ENCODE data around the gene PTPRD.

Gene PTPRD

GRCh38 chr9:8384091-8384490 is 2228.7 kb downstream of the PTPRD start:
- DNase-seq (ENCODE audit: low read depth) = no peak

- no peak for DNase-seq (ENCODE audit: low read depth)
Observed at GRCh38 chr9:8382777-8383527, 2229.8 kb downstream of the PTPRD start.

DNA sequence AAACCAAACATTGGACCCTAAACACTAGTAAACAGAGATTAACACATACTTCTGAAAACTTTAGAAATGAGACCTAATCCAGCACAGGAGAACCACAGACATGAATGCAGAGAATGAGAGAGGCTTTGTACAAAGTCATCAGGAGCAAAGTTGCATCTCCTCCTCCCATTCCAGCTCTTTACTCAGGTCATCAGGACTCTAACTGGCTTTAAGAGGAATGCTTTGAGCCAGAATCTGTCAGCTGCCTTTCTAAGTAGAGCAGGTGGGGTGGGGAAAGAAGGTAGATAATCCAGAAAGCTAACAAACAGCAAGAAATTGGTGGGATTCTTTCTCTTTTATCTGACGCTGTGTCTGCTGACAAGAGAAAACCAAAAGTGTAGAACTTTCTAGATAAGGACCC is 2230.5 kb downstream of the PTPRD start:
- DNase-seq (ENCODE audit: low read depth) = no peak

DNA sequence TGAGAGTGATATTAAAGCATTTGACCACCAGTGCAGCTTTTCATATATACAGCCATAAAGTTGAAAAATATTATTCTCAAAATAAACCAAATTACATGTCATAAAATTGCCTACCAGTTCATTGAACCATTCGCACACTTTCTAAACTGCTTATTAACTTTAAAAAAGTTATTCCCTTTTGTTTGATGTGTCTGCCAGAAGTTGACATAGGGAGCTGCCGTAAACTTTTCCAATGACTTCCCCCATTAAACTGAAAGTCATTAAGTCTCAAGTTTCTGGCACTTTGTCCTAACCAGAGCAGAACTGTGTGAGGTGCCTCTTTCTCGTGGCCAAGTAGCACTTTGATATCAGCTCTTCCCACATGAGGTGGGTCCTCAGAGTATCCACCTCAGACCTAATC is 2231.2 kb downstream of the PTPRD start:
- no peak for DNase-seq (ENCODE audit: low read depth)

GRCh38 chr9:8374471-8374870 is 2238.3 kb downstream of the PTPRD start:
- DNase-seq (ENCODE audit: low read depth) = no peak

GRCh38 chr9:8371686-8372085 is 2241.1 kb downstream of the PTPRD start:
- DNase-seq (ENCODE audit: low read depth) = no peak

DNA sequence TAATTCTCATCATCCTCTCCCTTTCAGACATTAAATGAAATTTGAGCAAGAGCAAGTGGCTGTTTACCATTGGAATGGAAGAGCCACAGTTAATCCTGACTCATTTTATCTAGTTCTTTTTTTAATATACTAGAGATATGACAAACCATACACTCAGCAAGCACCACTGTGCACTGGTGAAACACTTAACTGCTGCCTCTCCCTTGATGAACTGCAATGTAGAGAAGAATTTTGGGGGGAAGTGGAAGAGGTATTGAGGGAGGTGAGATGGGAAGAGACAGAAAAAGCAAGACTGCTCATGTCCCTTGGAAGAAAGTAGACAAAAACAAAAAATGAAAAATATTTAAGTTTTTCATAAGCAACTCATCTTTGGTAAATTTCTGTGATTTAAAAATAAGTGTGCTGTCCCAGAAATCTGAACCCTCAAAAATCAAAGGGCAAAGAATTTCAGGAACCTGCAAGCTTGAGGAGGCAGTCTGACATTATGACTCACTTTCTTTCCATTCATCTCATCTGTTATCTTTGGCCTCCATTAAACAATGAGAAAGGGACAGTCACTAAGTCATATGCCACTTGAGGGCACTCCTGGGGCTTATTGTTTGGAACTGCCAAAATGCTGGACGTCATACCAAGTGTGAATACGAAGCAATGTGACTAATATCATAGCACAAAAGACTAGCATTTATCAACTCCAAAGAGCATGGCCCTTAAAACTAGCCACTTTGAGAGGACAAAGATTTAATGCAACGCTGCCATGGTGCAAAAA is 2246.5 kb downstream of the PTPRD start:
- DNase-seq (ENCODE audit: low read depth) = no peak

DNA sequence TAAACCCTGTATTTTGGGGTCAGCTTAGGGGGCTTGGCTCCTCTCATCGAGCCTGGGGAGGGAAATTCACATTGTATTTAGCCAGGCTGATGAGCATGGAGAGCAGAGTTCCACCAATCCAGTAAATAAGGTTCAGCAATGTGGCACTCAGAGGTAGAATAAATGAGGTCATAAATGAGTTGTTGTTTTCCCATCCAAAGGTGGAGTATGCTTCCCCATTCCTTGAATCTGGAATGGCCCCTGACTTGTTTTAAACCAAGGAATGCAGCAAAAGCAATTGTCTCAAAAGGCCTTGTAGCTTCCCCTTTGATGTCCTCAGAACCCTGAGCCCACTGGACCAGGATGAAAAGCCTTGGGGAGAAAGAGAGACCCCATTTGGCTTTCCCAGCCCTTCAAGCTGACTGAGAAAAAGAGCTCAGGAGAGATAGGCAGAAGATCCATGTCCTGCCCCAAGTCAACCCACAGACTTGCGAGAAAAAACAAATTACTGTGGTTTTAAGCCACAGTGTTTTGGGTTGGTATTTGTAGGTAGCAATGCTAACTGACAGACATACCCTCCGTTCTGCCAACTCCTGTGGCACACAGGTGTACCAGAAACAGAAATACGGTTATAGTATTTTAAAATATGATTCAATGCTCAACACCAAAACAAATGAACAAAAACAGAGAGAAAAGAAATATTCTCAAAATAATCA is 2247.2 kb downstream of the PTPRD start:
- no peak for DNase-seq (ENCODE audit: low read depth)

- DNase-seq (ENCODE audit: low read depth) = no peak
Observed at GRCh38 chr9:8365029-8365428, 2247.8 kb downstream of the PTPRD start.

- no peak for DNase-seq (ENCODE audit: low read depth)
Observed at GRCh38 chr9:8364026-8364752, 2248.6 kb downstream of the PTPRD start.

GRCh38 chr9:8362250-8362649 is 2250.6 kb downstream of the PTPRD start:
- no peak for DNase-seq (ENCODE audit: low read depth)

DNA sequence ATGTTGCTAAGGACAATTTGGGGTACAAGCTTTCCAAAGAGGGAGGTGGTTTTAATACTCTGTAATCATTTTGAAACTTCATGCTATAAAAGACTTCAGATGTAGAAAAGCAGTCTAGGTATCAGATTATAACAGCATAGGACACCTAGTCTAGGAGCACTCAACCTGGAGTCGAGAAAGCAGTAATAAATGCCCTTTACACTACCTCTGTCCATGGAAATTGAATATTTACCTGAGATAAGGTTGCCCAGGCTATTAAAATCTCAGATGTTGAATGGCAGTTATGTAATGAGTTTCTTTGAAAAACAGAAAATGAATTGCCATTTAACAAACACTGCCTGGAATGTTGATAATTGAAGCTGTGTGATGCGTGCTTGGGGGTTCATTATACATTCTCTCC is 2251.4 kb downstream of the PTPRD start:
- no peak for DNase-seq (ENCODE audit: low read depth)

GRCh38 chr9:8356406-8356805 is 2256.4 kb downstream of the PTPRD start:
- no peak for DNase-seq (ENCODE audit: low read depth)

DNA sequence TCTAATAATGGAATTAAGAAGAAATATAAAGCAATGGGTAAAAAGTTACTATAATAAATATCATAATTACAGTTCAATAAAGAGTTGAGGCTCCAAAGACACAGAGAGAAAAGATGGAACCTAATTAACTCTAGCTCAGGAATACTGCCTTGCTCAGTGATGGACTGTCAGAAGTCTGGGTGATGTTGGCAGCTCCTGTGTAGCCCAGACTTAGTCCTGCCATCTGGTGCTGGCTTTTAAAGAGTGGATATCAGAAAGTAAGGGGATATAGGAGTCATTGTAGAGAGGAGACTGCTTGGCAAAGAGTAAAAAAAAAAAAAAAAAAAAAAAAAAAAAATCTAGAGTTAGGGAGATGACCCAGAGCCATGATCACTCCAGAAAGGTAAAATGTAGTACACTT is 2261.4 kb downstream of the PTPRD start:
- no peak for DNase-seq (ENCODE audit: low read depth)

DNA sequence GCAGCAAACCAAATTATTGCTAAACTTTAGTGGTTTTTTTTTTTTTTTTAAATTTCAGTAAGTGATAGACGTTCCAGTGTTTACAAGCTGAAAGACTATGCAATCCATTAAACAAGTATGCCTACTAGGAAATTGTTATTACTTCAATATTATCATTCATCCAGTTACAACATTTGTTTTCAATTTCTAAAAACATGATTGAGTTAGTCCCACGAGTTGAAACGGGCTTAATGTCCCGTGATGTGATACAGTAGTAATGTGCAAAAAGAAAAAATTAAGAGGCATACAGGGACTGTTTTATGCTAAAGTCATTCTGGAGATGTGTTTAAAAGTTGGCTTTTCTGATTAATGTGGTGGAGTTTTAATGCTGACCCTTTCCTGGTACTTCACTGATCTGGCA is 2262.9 kb downstream of the PTPRD start:
- no peak for DNase-seq (ENCODE audit: low read depth)

DNA sequence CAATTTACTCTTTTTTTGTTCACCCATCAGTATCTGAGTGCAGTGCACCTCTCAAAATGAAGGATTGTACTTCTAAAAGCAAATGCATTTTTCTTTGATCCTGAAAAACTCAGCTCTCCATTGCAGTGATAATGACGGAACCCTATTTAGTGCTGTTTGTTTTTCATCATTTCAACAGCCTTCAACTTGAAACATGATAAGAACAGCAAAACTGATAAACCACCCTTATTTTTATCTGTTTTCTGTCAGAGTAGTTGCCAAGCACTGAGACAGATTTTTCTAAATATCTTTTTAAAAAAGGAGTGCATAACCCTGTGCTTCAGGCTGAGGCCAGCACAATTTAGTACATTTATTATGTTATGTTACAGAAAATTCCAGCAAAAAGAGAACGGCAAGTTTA is 2263.4 kb downstream of the PTPRD start:
- no peak for DNase-seq (ENCODE audit: low read depth)

- DNase-seq (ENCODE audit: low read depth) = no peak
Observed at GRCh38 chr9:8348756-8349155, 2264.0 kb downstream of the PTPRD start.

DNA sequence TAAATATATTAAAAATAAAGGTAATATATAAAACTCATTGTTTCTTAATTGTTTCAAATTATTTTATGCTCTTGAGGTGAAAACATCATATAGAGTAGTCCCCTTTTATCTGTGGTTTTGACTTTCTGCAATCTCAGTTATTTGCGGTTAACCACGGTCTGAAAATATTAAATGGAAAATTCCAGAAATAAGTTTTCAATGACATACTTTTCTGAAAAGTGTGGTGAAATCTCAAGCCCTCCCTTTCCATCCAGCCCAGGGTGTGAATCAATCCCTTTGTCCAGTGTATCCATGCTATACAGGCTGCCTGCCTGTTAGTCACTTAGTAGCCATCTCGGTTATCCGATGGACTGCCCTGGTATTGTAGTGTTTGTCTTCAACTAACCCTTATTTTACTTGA is 2266.5 kb downstream of the PTPRD start:
- no peak for DNase-seq (ENCODE audit: low read depth)

GRCh38 chr9:8338767-8339510 is 2273.9 kb downstream of the PTPRD start:
- no peak for DNase-seq (ENCODE audit: low read depth)

DNA sequence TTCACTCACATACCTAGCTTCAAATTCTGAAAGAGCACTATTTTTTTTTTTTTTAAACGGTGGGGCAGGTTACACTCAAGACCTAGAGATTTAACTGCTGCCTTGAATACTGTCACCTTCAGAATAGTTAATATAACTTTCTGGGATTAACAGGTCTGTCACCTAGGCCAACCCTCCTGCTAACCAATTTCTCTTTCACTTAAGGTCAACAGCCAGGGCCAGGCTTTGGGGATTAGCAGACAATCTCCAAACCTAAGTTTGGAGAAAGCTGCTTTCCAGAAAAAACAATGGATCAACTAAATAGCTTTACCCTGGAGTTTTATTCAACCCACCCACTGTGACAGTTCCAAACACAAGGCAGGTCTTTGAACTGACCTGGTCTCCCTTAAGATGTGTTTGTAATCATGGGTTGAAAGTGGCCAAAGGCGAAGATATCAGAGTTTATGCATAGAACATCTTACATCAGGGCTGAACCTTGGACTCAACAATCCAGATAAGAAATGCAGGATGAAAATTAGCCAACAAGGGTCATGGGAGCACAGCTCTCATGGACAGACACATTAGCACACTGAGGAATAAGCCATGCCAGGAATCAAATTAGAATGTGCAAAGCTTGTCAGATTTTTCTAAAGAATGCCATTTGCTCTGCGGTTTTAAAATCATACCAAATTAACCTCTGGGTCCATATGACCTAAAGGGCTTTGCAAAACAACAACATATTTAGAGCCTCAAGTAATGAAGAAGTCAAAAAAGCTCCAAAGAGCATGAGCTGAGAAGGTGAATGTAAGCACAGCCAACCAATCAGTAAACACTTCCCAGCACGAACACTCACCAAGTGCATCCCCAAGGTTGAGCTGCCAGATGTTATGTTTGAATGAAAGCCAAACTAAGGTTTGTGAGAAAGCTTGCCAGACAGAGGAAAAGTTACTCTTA is 2274.7 kb downstream of the PTPRD start:
- DNase-seq (ENCODE audit: low read depth) = no peak

DNA sequence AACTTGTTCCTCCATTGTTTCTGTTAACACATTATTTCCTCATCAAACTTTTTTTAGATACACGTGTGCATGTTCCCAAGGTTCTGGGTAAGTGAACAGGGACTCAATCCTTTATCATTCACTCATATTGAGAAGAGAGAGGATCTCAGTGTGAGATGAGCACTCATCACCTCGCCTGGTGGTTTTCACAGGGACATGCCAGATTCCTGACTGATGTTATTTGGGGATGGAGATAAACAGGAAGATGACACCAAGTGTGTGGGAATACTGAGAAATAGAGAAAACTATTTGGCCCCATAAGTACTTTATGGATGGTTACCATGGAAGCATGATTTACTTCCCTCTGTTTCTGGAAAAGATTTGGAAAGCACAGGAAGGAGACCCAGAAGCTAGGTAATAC is 2279.9 kb downstream of the PTPRD start:
- DNase-seq (ENCODE audit: low read depth) = no peak
